Measurements from ENCODE around the gene FSTL5. TPM values are rescaled to one million over a fixed set of nuclear protein-coding genes. Genes with fewer than 3 reads are reported as not detected.
A peak's percentile ranks its signal among the peaks of the same experiment; 100 is the strongest.

FSTL5 gene
- total and polyA plus RNA-seq, 2 of the 8 experiments (the other 6 are each of a cell fraction or from before 2014, with no cell fraction given), result 0.09 to 0.32 TPM

DNA sequence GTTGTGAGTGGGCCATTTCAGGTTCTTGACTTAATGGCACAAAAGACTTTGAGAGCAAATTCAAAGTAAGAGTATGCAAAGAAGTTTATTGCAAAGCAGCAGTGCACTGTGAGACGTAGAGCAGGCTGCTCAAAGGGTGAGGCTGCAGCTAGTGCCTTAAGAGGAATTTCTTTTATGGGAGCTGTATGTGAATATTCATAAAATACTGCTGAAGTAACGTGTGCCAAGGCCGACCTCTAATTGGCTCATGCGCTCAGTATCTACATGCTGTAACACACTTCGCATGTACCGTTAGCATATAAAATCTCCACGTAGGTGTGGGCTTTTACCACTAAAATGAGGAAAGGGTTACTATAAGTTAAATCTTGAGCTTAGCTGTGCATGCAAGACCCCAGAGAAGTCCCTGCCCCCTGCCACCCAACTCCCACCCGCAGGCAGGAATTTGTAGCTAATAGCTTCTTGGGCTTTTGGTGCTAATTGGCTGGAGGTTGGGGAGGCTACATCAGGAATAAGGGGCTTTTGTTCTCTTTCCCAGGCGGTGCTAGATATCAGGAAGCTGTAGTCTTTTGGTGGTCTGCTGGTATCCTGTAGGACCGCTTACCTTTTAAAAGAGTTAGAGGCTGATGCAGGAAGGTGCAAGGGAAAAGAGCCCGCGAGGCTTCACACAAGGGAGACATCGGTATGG lies 47.6 kb downstream of the FSTL5 start:
- H3K14ac ChIP-seq (ENCODE audit: insufficient read length), result no peak overlapping the region
- H3K9me3 ChIP-seq (ENCODE audit: insufficient read depth in 2 of 2, low read depth in 1 of 2, low read length in 1 of 2), result no peaks in the 10 kb centered on the region
- H3K4me1 ChIP-seq (replicated peaks in 1 of 4; ENCODE audit: control insufficient read depth in 3 of 4, insufficient read depth in 4 of 4, low read length in 3 of 4), result peaks cover 2 to 18% (median 7%) of the 10 kb centered on the region in 4 experiments; a peak in 3 of 7 replicates
- H3K4ac ChIP-seq (replicated peaks; ENCODE audit: insufficient read length, low read depth, low read length), result no peak overlapping the region
- H3K4me2 ChIP-seq (ENCODE audit: insufficient read depth in 1 of 2, low read depth in 2 of 2, low read length in 2 of 2), result peak overlapping the region; percentile 6 to 46; a peak in 3 of 4 replicates
- H3K27ac ChIP-seq (ENCODE audit: low read depth, low read length), result no peak overlapping the region
- H3K79me2 ChIP-seq (ENCODE audit: control insufficient read depth in 1 of 2, insufficient read depth in 2 of 2, low read length in 2 of 2), result no peaks in the 10 kb centered on the region
- no peak overlapping the region for H4K8ac ChIP-seq (ENCODE audit: extremely low read depth, insufficient read depth, low read length)
- H3K79me1 ChIP-seq (ENCODE audit: low read depth, low read length), result no peaks in the 10 kb centered on the region
- no peak overlapping the region for H2BK120ac ChIP-seq (replicated peaks; ENCODE audit: low read depth, low read length)
- H3K23ac ChIP-seq (ENCODE audit: insufficient read length), result no peak overlapping the region
- H4K20me1 ChIP-seq (replicated peaks in 1 of 2; ENCODE audit: control insufficient read depth in 1 of 2, insufficient read depth in 2 of 2, low read length in 2 of 2), result no peaks in the 10 kb centered on the region
- TF ChIP-seq TEAD4 (IDR thresholded peaks at IDR 0.05; ENCODE audit: low read depth, low read length) (no peak), SRF (IDR thresholded peaks at IDR 0.05; ENCODE audit: low read depth, low read length) (no peak), BACH1 (IDR thresholded peaks at IDR 0.05; ENCODE audit: low read length) (no peak), RBBP5 (IDR thresholded peaks at IDR 0.05; ENCODE audit: borderline replicate concordance, low read depth, low read length) (no peak), YY1 (IDR thresholded peaks at IDR 0.05; ENCODE audit: low read depth, low read length) (no peak), CTBP2 (IDR thresholded peaks at IDR 0.05; ENCODE audit: borderline replicate concordance, insufficient read depth, insufficient read length, low read length) (no peak), PHF8 (conservative IDR thresholded peaks at IDR 0.05; ENCODE audit: low read depth, low read length) (no peak), POLR2A (IDR thresholded peaks at IDR 0.05; ENCODE audit: control extremely low read depth in 1 of 2, low read depth in 2 of 2, low read length in 2 of 2) (no peak)
- TF ChIP-seq, protein P1, sequence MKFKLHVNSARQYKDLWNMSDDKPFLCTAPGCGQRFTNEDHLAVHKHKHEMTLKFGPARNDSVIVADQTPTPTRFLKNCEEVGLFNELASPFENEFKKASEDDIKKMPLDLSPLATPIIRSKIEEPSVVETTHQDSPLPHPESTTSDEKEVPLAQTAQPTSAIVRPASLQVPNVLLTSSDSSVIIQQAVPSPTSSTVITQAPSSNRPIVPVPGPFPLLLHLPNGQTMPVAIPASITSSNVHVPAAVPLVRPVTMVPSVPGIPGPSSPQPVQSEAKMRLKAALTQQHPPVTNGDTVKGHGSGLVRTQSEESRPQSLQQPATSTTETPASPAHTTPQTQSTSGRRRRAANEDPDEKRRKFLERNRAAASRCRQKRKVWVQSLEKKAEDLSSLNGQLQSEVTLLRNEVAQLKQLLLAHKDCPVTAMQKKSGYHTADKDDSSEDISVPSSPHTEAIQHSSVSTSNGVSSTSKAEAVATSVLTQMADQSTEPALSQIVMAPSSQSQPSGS (IDR thresholded peaks at IDR 0.05; ENCODE audit: low read length), result no peak
- H2BK15ac ChIP-seq (ENCODE audit: low read length), result no peak overlapping the region
- ChIA-PET POLR2A (ENCODE audit: partially characterized antibody) (interaction anchor here (1.5 to 1.7 kb wide), 2 partner anchors 10 to 12 kb away, joined by 3 to 4 read pairs; no protein-coding TSS in a partner anchor), CTCF (ENCODE audit: partially characterized antibody) (interaction anchor here (0.6 to 1.3 kb wide), 4 partner anchors 12 to 1072 kb away, joined by 3 to 6 read pairs (median 3); no protein-coding TSS in a partner anchor)
- no peak overlapping the region for H4K91ac ChIP-seq (replicated peaks; ENCODE audit: insufficient read length, low read length)
- no peak overlapping the region for H3K56ac ChIP-seq (replicated peaks; ENCODE audit: insufficient read length, low read depth, low read length)
- peak overlapping the region; percentile 69; the same call in 1 of the 2 replicates for H2BK5ac ChIP-seq (ENCODE audit: low read depth, low read length)
- no peak overlapping the region for H2AK5ac ChIP-seq (ENCODE audit: low read depth, low read length)
- H2BK12ac ChIP-seq (ENCODE audit: low read depth, low read length), result no peak overlapping the region
- H4K5ac ChIP-seq (ENCODE audit: insufficient read length, low read depth, low read length), result no peak overlapping the region
- H3K36me3 ChIP-seq (ENCODE audit: control insufficient read depth in 2 of 4, insufficient read depth in 4 of 4, low read length in 3 of 4), result no peaks in the 10 kb centered on the region
- WGBS, 2 experiments (ENCODE audit: extremely low coverage in 1 of 2, insufficient coverage in 1 of 2, insufficient read length in 1 of 2, insufficient replicate concordance in 2 of 2, low coverage in 1 of 2, low lambda C conversion rate in 2 of 2, missing lambda C conversion rate in 1 of 2), result 73% methylated on average over 13 of the region's 13 CpGs; no CpG with 5 or more reads in 1 of the 2 experiments
- peak overlapping the region; percentile 34 for H3K18ac ChIP-seq (ENCODE audit: extremely low read depth, low read length)
- DNase-seq (ENCODE audit: low read depth in 1 of 2, low spot score in 2 of 2) (no peak), FAIRE-seq (peak; percentile 7)
- no peak overlapping the region; a peak in 1 of 8 replicates for H3K4me3 ChIP-seq (ENCODE audit: extremely low read depth in 1 of 4, insufficient read depth in 2 of 4, low read depth in 3 of 4, low read length in 4 of 4)
- no peak overlapping the region for H3K9ac ChIP-seq (replicated peaks in 1 of 4; ENCODE audit: extremely low read depth in 1 of 4, low read depth in 3 of 4, low read length in 3 of 4)
- H3K23me2 ChIP-seq (ENCODE audit: low read depth, low read length), result no peaks in the 10 kb centered on the region
- H2AFZ ChIP-seq (ENCODE audit: low read length), result peak overlapping the region; percentile 48
- no peak overlapping the region; the same call in none of the 2 replicates for H2BK20ac ChIP-seq (ENCODE audit: low read length)
- H3K27me3 ChIP-seq (replicated peaks in 1 of 4; ENCODE audit: control insufficient read depth in 3 of 4, extremely low read depth in 1 of 4, insufficient read depth in 3 of 4, low read length in 3 of 4), result no peaks in the 10 kb centered on the region

Measured in H1 (cell line).